DND-41 (cell line): ENCODE measurements around the gene PBX3.

Experiments
- ATAC-seq: fragments of 200-7000 bp; cut with Tn5 transposase; 3 replicates; pipeline ENCODE4 v1.9.1; 2021; ENCODE audit warnings: low read depth; ENCODE audit not compliant: insufficient read depth
- DNase-seq: peaks from one replicate; pipeline ENCODE4 v3.0.0-alpha.2; 2020
- H2AFZ ChIP-seq: 2 replicates; pipeline ENCODE4 v1.6.0; 2012; ENCODE audit warnings: low read depth, low read length
- H3K27ac ChIP-seq: 2 replicates; pipeline ENCODE4 v1.5.1; 2012; ENCODE audit warnings: low read length, inconsistent platforms
- H3K27me3 ChIP-seq: fragments of 200-600 bp; sonication (generic); 2 replicates; pipeline ENCODE4 v1.6.0; 2012; ENCODE audit warnings: low read length, mild to moderate bottlenecking, inconsistent platforms; ENCODE audit not compliant: insufficient read depth, poor library complexity
- H3K36me3 ChIP-seq: 2 replicates; pipeline ENCODE4 v1.5.1; 2012; ENCODE audit warnings: low read length, inconsistent platforms; ENCODE audit not compliant: insufficient read depth
- H3K4me1 ChIP-seq: 2 replicates; pipeline ENCODE4 v1.5.1; 2012; ENCODE audit warnings: mild to moderate bottlenecking, low read length; ENCODE audit not compliant: insufficient read depth
- H3K4me2 ChIP-seq: 2 replicates; pipeline ENCODE4 v1.6.0; 2012; ENCODE audit warnings: mild to moderate bottlenecking, moderate library complexity, low read length, inconsistent platforms; ENCODE audit not compliant: insufficient read depth
- H3K4me3 ChIP-seq, 2 experiments: fragments of 200-600 bp in 1 of 2; shearing (Covaris generic) in 1 of 2; 2 replicates each; pipeline ENCODE4 v1.5.1; 2012 to 2016; ENCODE audit warnings: inconsistent platforms in 2 of 2, low read length in 2 of 2, mild to moderate bottlenecking in 2 of 2, low read depth in 1 of 2, moderate library complexity in 1 of 2
- H3K79me2 ChIP-seq: 2 replicates; pipeline ENCODE4 v1.6.0; 2012; ENCODE audit warnings: low read length, inconsistent platforms; ENCODE audit not compliant: insufficient read depth
- H3K9ac ChIP-seq: 2 replicates; pipeline ENCODE4 v1.6.0; 2012; ENCODE audit warnings: low read depth, mild to moderate bottlenecking, inconsistent platforms, low read length, moderate library complexity
- H3K9me3 ChIP-seq: 2 replicates; pipeline ENCODE4 v1.5.1; 2012; ENCODE audit warnings: low read length, moderate library complexity, mild to moderate bottlenecking, inconsistent platforms; ENCODE audit not compliant: insufficient read depth, severe bottlenecking
- H4K20me1 ChIP-seq: 2 replicates; pipeline ENCODE4 v1.6.0; 2012; ENCODE audit warnings: low read length; ENCODE audit not compliant: insufficient read depth
- EZH2 ChIP-seq: IDR thresholded peaks from 3 replicates; pipeline ENCODE4 v1.6.1; 2012; ENCODE audit warnings: borderline replicate concordance, low read depth, mild to moderate bottlenecking, moderate library complexity, low read length, inconsistent platforms; ENCODE audit not compliant: severe bottlenecking
- TF ChIP-seq, protein P1 (sequence below): IDR thresholded peaks from 2 replicates; pipeline ENCODE4 v1.5.1; 2012; ENCODE audit warnings: borderline replicate concordance, low read length, moderate library complexity, mild to moderate bottlenecking; ENCODE audit not compliant: poor library complexity, severe bottlenecking; ENCODE audit errors: extremely low read depth

Gene PBX3

DNA sequence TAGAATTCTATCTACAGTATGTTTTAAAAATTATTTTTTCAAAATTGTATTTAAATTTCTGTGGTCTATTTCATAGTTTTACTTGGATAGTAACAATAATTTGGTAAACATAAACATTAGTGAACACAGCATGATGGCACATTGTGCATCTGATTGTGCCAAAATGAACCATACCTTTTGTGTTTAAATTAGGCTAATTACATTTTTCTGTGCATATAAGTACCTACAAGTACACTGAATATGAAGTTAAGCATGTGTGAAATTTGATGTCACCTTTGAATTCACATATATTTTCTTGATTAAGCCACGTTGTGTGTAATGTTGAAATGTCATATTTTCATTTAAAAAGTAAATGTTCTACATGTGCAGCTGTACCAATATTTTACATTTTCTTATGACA lies 13.4 kb downstream of the PBX3 start:
- Histone ChIP-seq H3K9me3 (no peaks in the 10 kb centered on the region), H2AFZ (no peak overlapping the region), H4K20me1 (peaks cover 3% of the 10 kb centered on the region; the same call in 1 of the 2 replicates), H3K9ac (no peak overlapping the region), H3K36me3 (peaks cover 7% of the 10 kb centered on the region; the same call in 1 of the 2 replicates), H3K4me3 (no peak overlapping the region), H3K27ac (no peak overlapping the region), H3K79me2 (peaks cover 28% of the 10 kb centered on the region; the same call in 1 of the 2 replicates), H3K4me1 (no peaks in the 10 kb centered on the region), H3K4me2 (no peak overlapping the region), H3K27me3 (no peaks in the 10 kb centered on the region)
- ATAC-seq = no peak
- no peak for TF ChIP-seq EZH2
- TF ChIP-seq, protein P1, sequence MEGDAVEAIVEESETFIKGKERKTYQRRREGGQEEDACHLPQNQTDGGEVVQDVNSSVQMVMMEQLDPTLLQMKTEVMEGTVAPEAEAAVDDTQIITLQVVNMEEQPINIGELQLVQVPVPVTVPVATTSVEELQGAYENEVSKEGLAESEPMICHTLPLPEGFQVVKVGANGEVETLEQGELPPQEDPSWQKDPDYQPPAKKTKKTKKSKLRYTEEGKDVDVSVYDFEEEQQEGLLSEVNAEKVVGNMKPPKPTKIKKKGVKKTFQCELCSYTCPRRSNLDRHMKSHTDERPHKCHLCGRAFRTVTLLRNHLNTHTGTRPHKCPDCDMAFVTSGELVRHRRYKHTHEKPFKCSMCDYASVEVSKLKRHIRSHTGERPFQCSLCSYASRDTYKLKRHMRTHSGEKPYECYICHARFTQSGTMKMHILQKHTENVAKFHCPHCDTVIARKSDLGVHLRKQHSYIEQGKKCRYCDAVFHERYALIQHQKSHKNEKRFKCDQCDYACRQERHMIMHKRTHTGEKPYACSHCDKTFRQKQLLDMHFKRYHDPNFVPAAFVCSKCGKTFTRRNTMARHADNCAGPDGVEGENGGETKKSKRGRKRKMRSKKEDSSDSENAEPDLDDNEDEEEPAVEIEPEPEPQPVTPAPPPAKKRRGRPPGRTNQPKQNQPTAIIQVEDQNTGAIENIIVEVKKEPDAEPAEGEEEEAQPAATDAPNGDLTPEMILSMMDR = no peak
- no peak for DNase-seq

DNA sequence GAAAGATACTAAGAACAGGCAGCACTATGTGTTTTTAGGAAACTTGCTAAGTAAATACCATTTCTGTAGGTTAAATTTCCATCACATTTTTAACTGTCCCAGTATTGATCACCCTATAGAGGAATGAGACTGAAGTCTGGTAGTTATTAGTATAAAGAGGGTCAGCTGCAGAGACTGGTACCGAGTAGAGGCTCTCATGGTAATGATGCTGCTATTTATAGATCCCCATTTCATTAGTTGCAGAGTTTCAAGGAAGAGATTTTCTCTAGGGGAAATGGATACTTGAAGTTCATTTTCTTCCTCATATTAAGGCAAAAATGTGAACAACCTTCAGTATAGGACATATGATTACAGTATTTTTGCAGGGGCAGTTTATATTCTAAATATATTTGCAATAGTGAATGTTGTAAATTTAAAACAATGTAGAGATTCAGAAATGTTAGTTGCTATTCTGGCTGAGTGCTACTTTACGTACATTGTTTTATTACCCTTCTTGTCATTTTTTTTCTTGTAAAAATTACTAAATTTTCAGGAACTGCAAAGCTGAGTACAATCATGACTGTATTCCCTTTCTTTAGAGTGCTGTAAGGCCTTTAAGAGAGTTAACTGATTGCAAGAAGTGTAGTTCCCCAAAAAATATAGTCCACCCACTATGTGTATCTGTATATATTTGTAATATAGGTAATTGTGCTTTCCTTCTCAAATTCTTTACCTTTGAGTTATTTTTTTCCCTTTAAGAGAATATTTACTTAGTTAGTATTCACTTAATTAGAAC lies 14.7 kb downstream of the PBX3 start:
- Histone ChIP-seq H3K9me3 (no peaks in the 10 kb centered on the region), H3K4me3 (no peak overlapping the region), H4K20me1 (no peaks in the 10 kb centered on the region), H3K4me1 (no peaks in the 10 kb centered on the region), H3K9ac (no peak overlapping the region), H3K79me2 (peaks cover 21% of the 10 kb centered on the region; the same call in 1 of the 2 replicates), H3K36me3 (no peaks in the 10 kb centered on the region), H3K4me2 (no peak overlapping the region), H3K27ac (no peak overlapping the region), H2AFZ (no peak overlapping the region), H3K27me3 (no peaks in the 10 kb centered on the region)
- TF ChIP-seq, protein P1 = no peak
- no peak for TF ChIP-seq EZH2
- ATAC-seq = no peak
- no peak for DNase-seq

DNA sequence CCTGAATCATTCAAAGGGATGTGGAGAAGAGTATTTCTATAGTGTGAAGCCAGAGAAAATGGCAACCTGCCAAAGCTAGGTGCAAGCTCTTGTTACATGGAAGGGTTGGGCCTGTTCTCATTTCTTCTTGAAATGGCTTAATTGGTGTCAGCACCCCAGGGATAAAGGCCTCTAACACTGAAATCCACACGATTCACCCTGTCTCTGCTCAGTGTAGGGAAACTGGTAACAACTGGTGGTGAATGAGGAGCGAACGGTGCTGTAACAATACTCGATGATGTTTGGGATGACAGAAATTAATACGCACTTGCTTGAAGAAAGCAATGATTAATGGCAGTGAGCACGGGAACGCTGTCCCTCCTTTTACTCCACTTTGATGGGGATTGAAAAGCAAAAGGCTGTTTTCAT lies 16.2 kb downstream of the PBX3 start:
- TF ChIP-seq, protein P1 = no peak
- no peak for TF ChIP-seq EZH2
- Histone ChIP-seq H3K4me2 (no peak overlapping the region), H3K4me1 (no peaks in the 10 kb centered on the region), H3K27me3 (no peaks in the 10 kb centered on the region), H3K79me2 (peaks cover 20% of the 10 kb centered on the region; the same call in 1 of the 2 replicates), H3K36me3 (no peaks in the 10 kb centered on the region), H4K20me1 (no peaks in the 10 kb centered on the region), H3K9ac (no peak overlapping the region), H3K4me3 (no peak overlapping the region), H3K9me3 (no peaks in the 10 kb centered on the region), H2AFZ (no peak overlapping the region), H3K27ac (no peak overlapping the region)
- ATAC-seq (no peak), DNase-seq (no peak)
